Measurements from ENCODE around the gene TMEM41B.
"Not testable (repeated sequence)": the region's sequence is repeated elsewhere in the genome, so short reads cannot be mapped to it uniquely, and the experiment has no call there.

TMEM41B gene

GRCh38 chr11:9304178-9304577 lies 10.2 kb downstream of the TMEM41B start:
- no peak for DNase-seq (ENCODE audit: low spot score)

- no peak for DNase-seq (ENCODE audit: low spot score)
These were observed 11.9 kb downstream of the TMEM41B start for GRCh38 chr11:9302448-9302847.

GRCh38 chr11:9301720-9302119 lies 12.7 kb downstream of the TMEM41B start:
- no peak for DNase-seq (ENCODE audit: low spot score)

GRCh38 chr11:9293646-9294045 lies 20.7 kb downstream of the TMEM41B start:
- DNase-seq (ENCODE audit: low spot score) = no peak

- DNase-seq (ENCODE audit: low spot score) = no peak
These were observed 28.4 kb downstream of the TMEM41B start for GRCh38 chr11:9285850-9286587.

GRCh38 chr11:9280655-9281301 lies 33.6 kb downstream of the TMEM41B start:
- DNase-seq (ENCODE audit: low spot score) = no peak

GRCh38 chr11:9277176-9277575 lies 37.2 kb downstream of the TMEM41B start:
- DNase-seq (ENCODE audit: low spot score) = no peak

- DNase-seq (ENCODE audit: low spot score) = no peak
These were observed 37.8 kb downstream of the TMEM41B start for GRCh38 chr11:9276571-9276970.

GRCh38 chr11:9274499-9275258 lies 39.7 kb downstream of the TMEM41B start:
- no peak for DNase-seq (ENCODE audit: low spot score)

GRCh38 chr11:9273376-9274336 lies 40.7 kb downstream of the TMEM41B start:
- no peak for DNase-seq (ENCODE audit: low spot score)

- no peak for DNase-seq (ENCODE audit: low spot score)
These were observed 44.8 kb downstream of the TMEM41B start for GRCh38 chr11:9269492-9270013.

GRCh38 chr11:9267680-9268079 lies 46.7 kb downstream of the TMEM41B start:
- no peak for DNase-seq (ENCODE audit: low spot score)

GRCh38 chr11:9266926-9267325 lies 47.5 kb downstream of the TMEM41B start:
- no peak for DNase-seq (ENCODE audit: low spot score)

- DNase-seq (ENCODE audit: low spot score) = no peak
These were observed 48.2 kb downstream of the TMEM41B start for GRCh38 chr11:9266132-9266736.

GRCh38 chr11:9265211-9266131 lies 48.9 kb downstream of the TMEM41B start, which contains the start of gene DENND5A:
Gene DENND5A, minus strand, starts transcription at chr11:9265350. Its CDS starts 281 bp downstream, at chr11:9265069.
- DNase-seq (ENCODE audit: low spot score) = peak; percentile 93

- DNase-seq (ENCODE audit: low spot score) = peak; percentile 53
These were observed 49.8 kb downstream of the TMEM41B start for GRCh38 chr11:9264316-9265210.

GRCh38 chr11:9263840-9264315 lies 50.5 kb downstream of the TMEM41B start:
- DNase-seq (ENCODE audit: low spot score) = no peak

GRCh38 chr11:9260838-9261146 lies 53.6 kb downstream of the TMEM41B start:
- DNase-seq (ENCODE audit: low spot score) = not testable (repeated sequence)
